NCI-H2107 treated with DMSO at 0.1 percent for 48 hours (cell line): ENCODE results near the gene NT5C1B.

Experiments
- DNase-seq: peaks from one replicate; lab custom pipeline; 2025; ENCODE audit not compliant: unreplicated experiment; lab: John Stamatoyannopoulos, UW

Gene NT5C1B

DNA sequence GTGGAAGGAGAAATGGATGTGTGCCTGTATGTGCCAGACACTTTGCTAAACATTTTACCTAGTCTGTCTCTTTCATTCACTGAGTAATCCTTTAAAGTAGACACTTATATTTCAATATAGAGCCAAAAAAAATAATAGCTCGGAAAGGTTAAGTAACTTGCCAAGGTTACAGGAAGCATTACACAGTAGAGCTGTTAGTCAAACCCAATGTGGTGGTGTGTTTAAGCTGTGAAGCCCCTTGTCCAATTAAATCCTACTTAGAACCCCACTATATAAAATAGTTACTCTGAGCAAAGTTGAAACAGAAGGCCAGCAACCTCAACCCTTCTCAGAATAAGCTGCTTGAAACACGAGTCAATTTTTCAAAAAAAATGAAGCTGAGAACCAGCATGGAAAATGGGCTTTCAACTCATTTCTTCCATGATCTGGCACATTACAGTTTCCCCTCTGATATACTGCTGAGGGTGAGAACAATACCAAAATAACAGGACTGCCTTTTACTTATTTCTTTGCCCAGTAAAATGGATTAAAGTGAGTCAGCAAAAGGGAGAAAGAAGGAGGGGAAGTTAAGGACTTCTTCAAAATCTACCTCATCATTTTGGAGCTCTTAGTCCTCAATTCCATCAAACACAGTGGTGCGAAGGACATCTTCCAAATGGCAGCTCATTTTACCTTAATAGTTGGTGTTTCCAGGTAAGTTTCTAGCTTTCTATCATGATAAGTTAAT lies 36.9 kb downstream of the NT5C1B start:
- DNase-seq: no peak

DNA sequence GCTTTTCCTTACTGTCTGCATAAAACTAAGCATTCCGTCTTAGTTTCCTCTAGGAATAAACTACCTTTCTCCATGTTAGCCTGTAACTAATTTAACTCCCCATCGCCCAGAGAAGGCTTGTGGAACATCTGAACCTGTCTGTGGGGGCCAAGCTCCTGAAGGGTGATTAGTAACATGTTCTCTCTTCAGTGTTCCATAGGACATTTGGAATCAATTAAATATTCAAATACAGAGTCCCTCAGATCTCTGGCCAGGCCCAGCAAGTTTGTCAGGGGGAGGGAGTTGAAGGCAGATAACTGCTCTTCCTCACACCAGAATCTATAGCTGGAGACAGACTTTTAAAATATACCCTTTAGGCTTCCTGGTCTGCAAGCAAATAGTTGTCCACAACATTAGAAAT lies 37.7 kb downstream of the NT5C1B start:
- no peak for DNase-seq

DNA sequence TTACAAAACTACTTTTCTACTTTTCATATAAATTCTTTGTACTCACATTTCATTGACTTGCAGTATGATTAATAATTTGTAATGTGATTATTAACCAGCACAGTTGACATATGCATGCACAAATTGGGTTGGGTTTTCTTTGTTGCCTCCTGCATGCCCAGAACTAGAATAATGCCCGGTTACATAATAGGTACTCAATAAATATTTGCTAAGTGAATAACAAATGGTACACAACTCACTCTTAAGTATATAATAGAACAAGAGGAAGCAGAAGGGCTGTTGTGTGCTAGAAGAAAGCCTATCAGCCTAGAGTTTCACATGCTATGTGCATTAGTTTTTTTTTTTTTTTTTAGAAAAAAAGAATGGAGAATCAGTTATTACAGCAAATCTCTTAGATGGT lies 38.2 kb downstream of the NT5C1B start:
- no peak for DNase-seq

DNA sequence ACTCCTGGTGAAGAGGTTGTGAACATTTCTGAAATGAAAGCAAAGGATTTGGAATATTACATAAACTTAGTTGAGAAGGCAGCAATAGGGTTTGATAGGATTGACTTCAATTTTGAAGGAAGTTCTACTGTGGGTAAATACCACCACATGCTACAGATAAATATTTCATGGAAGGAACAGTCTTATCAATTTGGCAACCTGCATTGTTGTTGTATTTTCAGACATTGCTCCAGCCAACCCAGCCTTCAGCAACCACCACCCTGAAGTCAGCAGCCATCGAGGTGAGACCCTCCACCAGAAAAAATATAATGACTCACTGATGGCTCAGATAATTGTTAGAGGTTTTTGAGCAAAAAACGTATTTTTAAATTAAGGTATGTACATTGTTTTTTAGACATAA lies 38.9 kb downstream of the NT5C1B start:
- DNase-seq: no peak

DNA sequence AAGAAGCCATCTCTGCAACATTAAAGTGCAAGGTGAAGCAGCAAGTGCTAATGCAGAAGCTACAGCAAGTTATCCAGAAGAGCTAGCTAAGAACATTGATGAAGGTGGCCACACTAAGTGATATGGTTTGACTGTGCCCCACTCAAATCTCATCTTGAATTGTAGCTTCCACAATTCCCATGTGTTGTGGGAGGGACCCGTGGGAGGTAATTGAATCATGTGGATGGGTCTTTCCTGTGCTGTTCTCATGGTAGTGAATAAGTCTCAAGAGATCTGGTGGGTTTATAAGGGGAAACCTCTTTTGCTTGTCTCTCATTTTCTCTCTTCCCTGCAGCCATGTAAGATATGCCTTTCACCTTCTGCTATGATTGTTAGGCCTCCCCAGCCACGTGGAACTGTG lies 40.3 kb downstream of the NT5C1B start:
- no peak for DNase-seq

DNA sequence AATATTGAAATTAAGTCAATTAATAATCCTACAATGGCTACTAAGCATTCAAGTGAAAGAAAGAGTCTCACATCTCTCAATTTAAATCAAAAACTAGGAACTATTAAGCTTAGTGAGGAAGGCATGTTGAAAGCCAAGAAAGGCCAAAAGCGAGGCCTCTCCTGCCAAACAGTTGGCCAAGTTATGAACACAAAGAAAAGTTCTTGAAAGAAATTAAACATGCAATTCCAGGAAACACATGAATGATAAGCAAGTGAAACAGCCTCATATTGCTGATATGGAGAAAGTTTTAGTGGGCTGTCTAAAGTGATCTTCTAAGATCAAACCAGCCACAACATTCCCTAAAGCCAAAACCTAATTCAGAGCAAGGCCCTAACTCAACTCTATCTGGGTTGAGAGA lies 40.7 kb downstream of the NT5C1B start:
- DNase-seq: no peak

DNA sequence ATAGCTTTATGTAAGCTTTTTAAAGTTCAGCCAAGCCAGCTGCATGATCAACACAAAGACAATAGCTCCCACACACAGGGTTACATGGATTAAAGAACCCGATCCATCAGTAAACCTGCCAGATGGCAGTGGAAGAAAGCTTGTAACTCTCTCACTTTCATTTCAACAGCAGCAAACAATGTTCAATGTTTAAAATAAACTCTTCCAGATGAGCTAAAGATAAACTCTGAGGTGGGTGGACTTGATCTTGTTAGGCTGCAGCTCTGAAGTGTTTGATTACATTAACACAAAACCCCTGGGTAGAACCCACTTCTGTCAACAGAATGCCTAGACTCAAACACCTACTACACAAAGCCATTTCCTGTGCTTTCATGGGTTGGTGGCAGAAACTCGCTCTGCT lies 42.8 kb downstream of the NT5C1B start:
- peak; percentile 38 for DNase-seq

DNA sequence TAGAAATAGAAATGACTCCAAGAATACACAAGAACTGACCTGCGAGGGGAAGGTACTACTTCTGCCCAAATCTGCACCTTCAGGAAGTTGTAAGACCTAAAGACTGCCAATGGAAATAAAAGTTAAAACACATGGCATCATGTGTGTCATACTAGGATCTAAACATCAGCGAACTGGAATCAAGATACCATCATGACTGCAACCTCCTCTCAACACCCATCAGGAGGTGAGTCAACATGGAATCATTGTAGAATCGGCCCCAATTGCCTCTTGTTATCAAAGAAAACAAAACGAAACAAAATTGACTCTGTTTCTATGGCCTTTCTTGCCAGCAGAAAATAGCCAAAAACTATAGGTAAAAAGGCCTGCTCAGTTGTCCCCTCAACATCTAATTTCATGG lies 44.0 kb downstream of the NT5C1B start:
- DNase-seq: no peak

DNA sequence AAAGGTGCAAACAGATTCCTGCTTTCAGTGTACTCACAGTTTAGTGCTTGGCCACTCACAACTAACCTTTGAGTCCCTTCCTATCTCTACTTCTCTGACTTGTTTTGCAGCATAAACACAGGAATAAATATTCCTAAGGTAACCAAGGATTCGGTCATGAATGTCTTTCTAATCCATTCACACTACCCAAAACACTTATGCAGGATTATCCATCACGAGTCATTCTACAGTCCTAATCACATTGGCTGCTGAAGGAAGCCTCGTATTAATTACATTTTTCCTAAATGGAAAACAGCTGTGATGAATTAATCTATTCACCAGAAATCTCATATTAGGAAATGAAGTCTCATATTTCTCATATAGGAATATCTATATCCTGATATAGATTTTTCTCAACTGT lies 45.2 kb downstream of the NT5C1B start:
- no peak for DNase-seq

DNA sequence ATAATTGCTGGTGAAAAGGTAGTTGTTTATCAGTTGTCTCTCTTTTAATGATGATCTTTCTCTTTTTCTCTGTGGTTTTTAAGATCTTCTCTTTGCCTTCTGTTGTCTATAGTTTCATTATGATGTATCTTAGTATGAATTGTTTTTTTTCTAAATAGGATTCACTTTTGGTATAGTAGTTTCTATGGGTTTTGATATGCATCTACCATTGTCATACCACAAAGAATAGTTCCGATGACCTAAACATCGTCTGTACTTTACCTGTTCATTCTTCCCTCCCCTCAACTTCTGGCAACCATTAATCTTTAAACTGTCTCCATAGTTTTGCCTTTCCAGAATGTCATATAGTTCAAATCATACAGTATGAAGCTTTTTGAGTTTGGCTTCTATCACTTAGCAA lies 48.5 kb downstream of the NT5C1B start:
- DNase-seq: no peak

DNA sequence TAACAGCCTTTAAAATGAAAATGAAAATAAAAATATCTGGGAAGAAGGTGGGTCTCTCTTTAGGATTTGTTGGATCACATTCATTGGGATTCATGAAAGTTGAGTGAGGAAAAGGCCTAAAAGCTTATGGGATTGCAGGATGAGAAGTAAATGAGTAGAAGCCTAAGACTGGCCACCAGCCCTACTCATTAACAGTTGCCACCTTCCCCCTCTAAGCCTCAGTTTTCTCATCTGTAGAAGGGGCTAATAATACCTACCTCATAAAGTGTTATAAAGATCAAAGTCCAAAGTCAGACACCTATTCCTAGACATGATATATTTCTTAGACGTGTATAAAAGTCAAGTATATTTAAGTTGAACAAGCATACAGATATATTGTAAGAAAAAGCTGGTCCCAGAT lies 52.7 kb downstream of the NT5C1B start:
- no peak for DNase-seq

DNA sequence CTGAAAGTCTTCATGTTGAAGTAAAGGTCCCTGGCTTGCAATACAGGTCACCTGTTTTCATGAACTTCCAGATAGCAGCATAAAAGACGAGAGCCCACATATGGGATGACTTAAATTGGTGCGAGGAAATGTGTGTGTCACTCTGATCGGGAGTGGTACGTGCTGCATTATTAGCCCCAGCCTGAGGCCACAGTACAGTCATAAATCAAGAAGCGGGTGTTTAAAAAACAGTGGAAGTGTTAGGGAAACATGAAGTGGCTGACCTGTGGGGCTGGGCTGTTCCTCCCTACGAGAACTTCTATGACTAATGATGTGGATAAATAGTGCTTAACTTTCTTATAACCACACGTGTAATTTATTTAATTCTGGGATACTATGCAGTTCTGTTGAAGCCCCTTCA lies 53.3 kb downstream of the NT5C1B start:
- DNase-seq: no peak

DNA sequence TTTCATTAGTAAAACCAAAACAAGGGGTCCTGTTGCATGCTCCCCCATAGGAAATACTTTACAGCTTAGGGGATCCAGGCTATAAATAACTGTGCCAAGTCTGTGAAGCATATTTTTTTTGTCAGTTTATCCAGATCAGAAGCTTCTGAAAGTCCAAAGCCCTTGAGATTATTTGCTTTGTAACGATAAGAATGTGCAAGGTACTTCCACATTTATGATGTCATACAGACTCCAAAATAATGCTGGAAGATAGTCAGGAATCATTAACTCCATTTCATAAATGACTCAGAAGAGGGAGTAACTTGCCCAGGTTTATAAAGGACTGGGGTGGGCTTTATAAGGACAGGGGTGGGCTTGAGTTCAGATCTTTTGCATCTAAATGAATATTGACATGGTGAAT lies 58.2 kb downstream of the NT5C1B start:
- DNase-seq: no peak

DNA sequence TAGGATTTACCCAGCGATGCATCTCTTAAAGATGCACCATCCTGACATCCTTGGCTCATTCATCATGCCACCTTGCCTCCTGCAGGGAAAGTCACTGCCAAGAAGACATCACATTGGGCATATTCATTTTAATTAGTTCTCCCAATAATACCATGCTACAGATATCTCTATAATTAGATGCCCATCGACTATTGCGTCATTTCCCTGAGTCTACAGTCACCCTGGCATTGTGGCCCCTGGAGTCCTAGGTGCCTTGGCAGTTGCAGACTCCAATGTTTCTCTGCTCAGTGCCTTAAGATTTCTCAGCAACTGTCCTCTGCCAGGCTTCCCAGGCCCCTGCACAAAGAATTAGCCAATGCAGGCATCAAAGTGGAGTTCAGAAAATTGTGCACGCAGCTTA lies 61.5 kb downstream of the NT5C1B start:
- no peak for DNase-seq

DNA sequence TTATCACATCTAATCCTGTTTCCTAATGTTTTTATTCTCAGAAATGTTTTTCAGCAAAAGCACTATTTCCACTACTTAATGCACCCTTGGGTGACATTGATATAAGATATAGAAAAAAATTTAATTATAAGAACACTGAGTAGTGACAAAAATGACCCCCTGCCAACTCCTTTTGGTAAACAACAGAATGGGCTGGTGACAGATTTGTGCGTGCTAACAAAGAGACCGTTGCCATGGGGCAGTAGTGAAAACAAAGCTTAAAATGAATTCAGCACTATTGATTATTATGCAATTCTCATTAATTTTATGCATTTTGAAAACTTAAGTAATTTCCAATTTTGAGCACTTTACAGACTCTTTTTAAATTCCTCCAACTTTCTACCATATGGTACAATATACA lies 62.0 kb downstream of the NT5C1B start:
- no peak for DNase-seq

DNA sequence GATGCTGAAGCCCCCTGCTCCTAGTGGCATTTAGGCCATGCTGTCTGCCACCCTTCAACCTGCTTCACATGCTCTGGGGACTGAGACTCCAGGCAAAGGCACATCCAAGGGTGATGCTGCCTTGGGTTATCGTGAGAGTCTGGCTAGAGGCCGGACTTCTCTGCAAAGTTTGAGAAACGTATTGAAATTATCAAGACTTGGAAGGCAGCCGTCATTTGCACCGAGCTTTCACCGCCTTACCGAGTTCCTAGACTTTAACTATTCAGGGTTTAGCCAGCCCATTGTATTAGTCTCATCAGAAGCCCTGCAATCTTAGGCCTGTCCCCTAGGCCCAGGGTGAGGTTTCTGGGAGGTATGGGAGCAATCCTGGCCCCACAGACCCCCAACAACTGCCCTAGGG lies 62.9 kb downstream of the NT5C1B start:
- DNase-seq: no peak

DNA sequence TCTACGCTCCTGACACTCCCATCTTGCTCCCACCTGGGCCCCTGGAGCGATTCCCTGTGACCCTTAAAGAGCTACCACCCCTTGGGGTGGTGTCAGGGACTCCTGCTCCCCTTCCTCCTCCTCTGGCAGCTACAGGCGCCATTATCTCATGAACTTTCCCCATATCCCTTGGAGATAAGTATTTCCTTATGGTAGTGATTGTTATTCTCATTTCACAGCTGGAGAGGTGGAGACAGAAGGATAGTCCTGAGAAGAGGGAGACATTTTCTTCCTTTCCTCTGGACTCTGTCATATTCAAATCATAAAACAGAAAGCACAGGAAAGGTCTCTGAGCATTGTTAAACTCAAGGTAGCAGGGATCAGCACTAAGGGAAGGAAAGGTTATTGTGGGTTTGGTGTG lies 63.5 kb downstream of the NT5C1B start:
- DNase-seq: no peak

DNA sequence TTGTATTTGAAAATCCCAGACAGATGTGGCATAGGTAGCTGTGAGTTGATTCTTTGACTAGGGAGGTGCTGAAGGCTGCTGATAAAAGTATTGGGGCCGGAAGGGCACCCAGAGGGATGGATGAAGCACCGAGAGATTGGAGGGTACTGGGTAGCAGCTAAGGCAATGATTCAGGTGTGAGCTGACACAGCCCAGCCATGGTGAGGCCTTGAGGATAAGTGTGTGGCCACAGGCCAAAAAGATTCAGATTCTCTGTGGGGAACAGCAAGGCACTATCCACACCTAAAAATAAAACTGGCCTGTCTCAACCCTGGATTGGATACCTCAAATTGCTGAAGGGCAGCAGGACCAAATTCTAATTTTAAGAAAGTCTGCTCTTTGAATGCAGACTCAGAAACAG lies 64.1 kb downstream of the NT5C1B start:
- no peak for DNase-seq

DNA sequence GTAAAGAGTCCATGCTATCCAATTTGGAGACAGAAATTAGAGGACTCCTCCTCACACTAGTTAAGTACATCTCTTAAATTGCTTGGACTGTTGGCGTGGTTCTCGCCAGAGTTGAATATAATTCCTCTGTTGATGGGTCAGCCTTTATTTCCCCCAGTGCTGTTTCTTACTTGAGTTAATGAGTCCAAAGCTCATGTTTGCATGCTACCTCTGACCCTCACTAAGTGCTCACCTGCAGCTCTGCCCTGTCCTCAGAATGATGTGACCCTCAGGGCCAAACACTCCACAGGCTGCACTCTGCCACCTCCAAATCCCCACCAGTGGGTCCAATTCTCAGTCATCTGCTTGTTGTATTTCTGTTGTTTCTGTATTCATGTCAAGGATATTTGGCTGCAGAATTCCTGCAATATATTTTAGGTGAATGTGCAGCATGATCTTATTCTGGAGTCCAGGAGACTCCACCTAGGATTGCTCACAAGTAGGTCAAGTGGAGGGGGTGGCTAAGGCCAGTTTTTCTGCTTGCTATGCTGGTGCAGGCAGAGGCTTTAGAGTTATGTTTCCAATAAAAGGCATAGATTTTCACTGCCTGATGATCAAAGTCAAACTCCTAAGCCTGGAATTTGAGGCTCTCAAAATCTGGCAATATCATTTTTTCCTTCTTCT lies 66.8 kb downstream of the NT5C1B start:
- no peak for DNase-seq

DNA sequence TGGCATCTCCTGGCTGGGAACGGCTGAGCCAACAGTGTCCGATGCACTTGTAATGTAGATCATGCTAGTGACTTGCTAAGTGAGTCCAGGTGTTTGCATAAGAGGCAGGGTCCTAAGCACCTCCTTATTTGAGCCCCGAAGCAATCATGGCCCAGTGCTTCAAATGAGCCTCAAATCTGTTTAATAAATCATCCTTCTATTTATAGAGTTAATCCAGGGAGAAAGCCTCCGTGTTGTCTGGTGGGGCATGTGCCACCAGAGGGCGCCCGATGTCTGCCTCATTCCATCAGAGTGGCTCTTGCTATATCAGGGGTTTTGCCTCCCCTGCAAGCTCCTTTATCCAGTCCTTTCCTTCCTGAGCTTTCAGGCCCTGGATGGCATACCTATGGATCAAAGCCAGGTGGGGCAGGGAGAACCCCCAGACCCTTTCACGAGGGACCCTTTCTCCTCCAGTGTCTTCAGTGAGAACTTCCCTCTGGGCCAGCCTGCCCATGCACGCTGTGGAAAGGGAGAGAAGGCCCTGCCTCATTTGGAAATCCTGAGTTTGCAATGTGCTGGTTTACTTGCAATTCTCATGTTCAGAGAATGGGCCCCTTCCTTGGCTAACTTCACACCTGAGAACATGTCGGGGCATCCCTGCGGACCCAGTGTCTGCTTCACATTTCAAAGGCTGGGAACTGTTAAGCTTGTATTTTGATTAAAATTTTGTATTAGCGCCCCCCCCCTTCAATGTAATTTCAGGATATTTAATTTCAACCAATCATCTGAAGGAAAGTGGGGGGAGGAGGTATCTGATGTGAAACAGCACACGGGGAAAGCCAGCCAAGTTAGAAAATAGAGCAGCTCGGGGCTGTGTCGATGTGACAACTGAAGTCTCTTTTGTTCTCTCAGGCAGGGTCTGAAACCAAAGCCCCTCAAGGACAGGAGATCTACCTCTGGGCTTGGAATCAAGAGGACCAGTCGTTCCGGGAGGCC lies 68.6 kb downstream of the NT5C1B start:
- DNase-seq: peak; percentile 24

DNA sequence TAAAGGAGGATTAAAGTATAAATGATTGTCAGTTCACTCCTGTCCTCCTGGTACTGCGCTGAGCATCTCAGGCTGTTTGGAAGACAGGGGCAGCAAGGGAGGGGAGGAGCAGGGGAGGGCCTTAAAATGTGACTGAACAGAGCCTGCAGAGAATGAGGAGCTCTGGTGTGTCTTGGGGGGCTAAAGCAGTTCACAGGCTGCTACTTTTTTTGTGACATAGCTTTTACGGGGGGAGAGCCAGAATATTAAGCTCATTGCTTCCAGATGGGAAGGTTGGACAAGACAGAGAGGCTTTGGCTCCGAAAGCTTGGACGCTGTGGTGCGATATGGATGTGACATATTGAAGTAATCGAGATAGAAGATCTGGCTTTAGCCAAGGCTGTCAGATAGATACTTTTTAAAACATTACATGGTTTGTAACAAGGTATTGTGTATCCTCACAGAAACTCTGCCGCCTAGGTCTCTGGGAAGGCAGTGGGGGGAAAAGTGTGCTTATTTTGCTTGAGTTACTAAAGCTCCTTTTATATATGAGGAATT lies 69.4 kb downstream of the NT5C1B start:
- DNase-seq: no peak
